A549 (cell line): ENCODE measurements around the gene FXYD4.

Source experiments
- BHLHE40 ChIP-seq: IDR thresholded peaks from 2 replicates; pipeline ENCODE4 v1.6.1; 2012; ENCODE audit warnings: low read depth, low read length, inconsistent platforms
- EP300 ChIP-seq, 2 experiments: fragments of >200 bp; sonication (Bioruptor Twin); formaldehyde crosslinking; IDR thresholded peaks; 2 replicates in 1 of 2; 3 replicates in 1 of 2; pipeline ENCODE4 v1.6.1; 2016 to 2017
- MAZ ChIP-seq: fragments of 150-350 bp; IDR thresholded peaks from 2 replicates; pipeline ENCODE4 v1.6.1; 2014; ENCODE audit warnings: antibody characterized with exemption, low read depth, low read length, borderline replicate concordance
- NFE2L2 ChIP-seq: fragments of 150-350 bp; conservative IDR thresholded peaks from 2 replicates; pipeline ENCODE4 v1.6.1; 2014; ENCODE audit warnings: low read length
- NR3C1 ChIP-seq: fragments of >200 bp; sonication (Bioruptor Twin); formaldehyde crosslinking; IDR thresholded peaks from 3 replicates; pipeline ENCODE4 v1.6.1; 2017
- PBX3 ChIP-seq: IDR thresholded peaks from 2 replicates; pipeline ENCODE4 v1.6.1; 2012
- POLR2A ChIP-seq: IDR thresholded peaks from 2 replicates; pipeline ENCODE4 v1.6.1; 2012; ENCODE audit warnings: mild to moderate bottlenecking, low read length
- TF ChIP-seq, protein P1 (sequence below): fragments of >200 bp; sonication (Bioruptor Twin); formaldehyde crosslinking; IDR thresholded peaks from 3 replicates; pipeline ENCODE4 v1.5.1; 2016

GRCh38 chr10:43336061-43336460 is 35.4 kb upstream of the FXYD4 start:
- TF ChIP-seq MAZ (no peak), PBX3 (no peak), POLR2A (no peak), NR3C1 (no peak), EP300 (IDR thresholded peaks at IDR 0.05) (no peak), NFE2L2 (no peak), BHLHE40 (no peak)
- TF ChIP-seq, protein P1, sequence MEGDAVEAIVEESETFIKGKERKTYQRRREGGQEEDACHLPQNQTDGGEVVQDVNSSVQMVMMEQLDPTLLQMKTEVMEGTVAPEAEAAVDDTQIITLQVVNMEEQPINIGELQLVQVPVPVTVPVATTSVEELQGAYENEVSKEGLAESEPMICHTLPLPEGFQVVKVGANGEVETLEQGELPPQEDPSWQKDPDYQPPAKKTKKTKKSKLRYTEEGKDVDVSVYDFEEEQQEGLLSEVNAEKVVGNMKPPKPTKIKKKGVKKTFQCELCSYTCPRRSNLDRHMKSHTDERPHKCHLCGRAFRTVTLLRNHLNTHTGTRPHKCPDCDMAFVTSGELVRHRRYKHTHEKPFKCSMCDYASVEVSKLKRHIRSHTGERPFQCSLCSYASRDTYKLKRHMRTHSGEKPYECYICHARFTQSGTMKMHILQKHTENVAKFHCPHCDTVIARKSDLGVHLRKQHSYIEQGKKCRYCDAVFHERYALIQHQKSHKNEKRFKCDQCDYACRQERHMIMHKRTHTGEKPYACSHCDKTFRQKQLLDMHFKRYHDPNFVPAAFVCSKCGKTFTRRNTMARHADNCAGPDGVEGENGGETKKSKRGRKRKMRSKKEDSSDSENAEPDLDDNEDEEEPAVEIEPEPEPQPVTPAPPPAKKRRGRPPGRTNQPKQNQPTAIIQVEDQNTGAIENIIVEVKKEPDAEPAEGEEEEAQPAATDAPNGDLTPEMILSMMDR: no peak
